NT2/D1 (cell line): ENCODE measurements around the gene OSBPL10.

Experiments
- DNase-seq: peaks from one replicate; pipeline ENCODE4 v3.0.0-alpha.2; 2011; ENCODE audit warnings: low read depth, low spot score
- H3K27me3 ChIP-seq: 2 replicates; pipeline ENCODE4 v1.6.0; 2011; ENCODE audit warnings: mild to moderate bottlenecking; ENCODE audit not compliant: insufficient read length, insufficient read depth
- H3K36me3 ChIP-seq: 2 replicates; pipeline ENCODE4 v1.6.1; 2011; ENCODE audit warnings: mild to moderate bottlenecking, low read length, mixed read lengths; ENCODE audit not compliant: insufficient read depth, insufficient read length
- H3K4me1 ChIP-seq: 2 replicates; pipeline ENCODE4 v1.5.1; 2011; ENCODE audit not compliant: insufficient read depth, insufficient read length
- H3K4me3 ChIP-seq: 2 replicates; pipeline ENCODE4 v1.5.1; 2011; ENCODE audit warnings: low read depth; ENCODE audit not compliant: insufficient read length
- H3K9ac ChIP-seq: 2 replicates; pipeline ENCODE4 v1.6.0; 2011; ENCODE audit warnings: low read depth; ENCODE audit not compliant: insufficient read length
- H3K9me3 ChIP-seq: 2 replicates; pipeline ENCODE4 v1.5.1; 2011; ENCODE audit warnings: mild to moderate bottlenecking, low read length; ENCODE audit not compliant: insufficient read depth
- SUZ12 ChIP-seq: IDR thresholded peaks from 2 replicates; pipeline ENCODE4 v1.6.1; 2011; ENCODE audit not compliant: insufficient read length, insufficient read depth; ENCODE audit errors: extremely low read depth
- YY1 ChIP-seq: IDR thresholded peaks from 2 replicates; pipeline ENCODE4 v1.6.1; 2011; ENCODE audit not compliant: insufficient read length, insufficient read depth
- ZNF274 ChIP-seq: IDR thresholded peaks from 2 replicates; pipeline ENCODE4 v1.6.1; 2011; ENCODE audit warnings: mild to moderate bottlenecking, low read depth, low read length

Gene OSBPL10

GRCh38 chr3:31733234-31733667, 247.8 kb downstream of the OSBPL10 start:
- H3K9ac ChIP-seq, result no peak overlapping the region
- DNase-seq, result no peak
- no peak for TF ChIP-seq SUZ12
- no peak for TF ChIP-seq ZNF274
- no peak for TF ChIP-seq YY1
- H3K9me3 ChIP-seq, result no peaks in the 10 kb centered on the region
- H3K4me1 ChIP-seq, result no peaks in the 10 kb centered on the region
- no peaks in the 10 kb centered on the region for H3K27me3 ChIP-seq
- peaks cover 10% of the 10 kb centered on the region for H3K36me3 ChIP-seq
- H3K4me3 ChIP-seq, result no peak overlapping the region

GRCh38 chr3:31732548-31732947, 248.5 kb downstream of the OSBPL10 start:
- no peak for TF ChIP-seq ZNF274
- no peak for TF ChIP-seq YY1
- TF ChIP-seq SUZ12, result no peak
- no peak for DNase-seq
- Histone ChIP-seq H3K36me3 (peaks cover 10% of the 10 kb centered on the region), H3K9ac (no peak overlapping the region), H3K27me3 (no peaks in the 10 kb centered on the region), H3K4me3 (no peak overlapping the region), H3K9me3 (no peaks in the 10 kb centered on the region), H3K4me1 (no peaks in the 10 kb centered on the region)

- peaks cover 10% of the 10 kb centered on the region for H3K36me3 ChIP-seq
- H3K27me3 ChIP-seq, result no peaks in the 10 kb centered on the region
- TF ChIP-seq ZNF274 (no peak), SUZ12 (no peak), YY1 (no peak)
- no peak overlapping the region for H3K9ac ChIP-seq
- no peaks in the 10 kb centered on the region for H3K9me3 ChIP-seq
- no peaks in the 10 kb centered on the region for H3K4me1 ChIP-seq
- no peak for DNase-seq
- H3K4me3 ChIP-seq, result no peak overlapping the region
Measured at GRCh38 chr3:31729573-31729972, 251.5 kb downstream of the OSBPL10 start.

GRCh38 chr3:31729082-31729481, 252.0 kb downstream of the OSBPL10 start:
- Histone ChIP-seq H3K27me3 (no peaks in the 10 kb centered on the region), H3K4me3 (no peak overlapping the region), H3K36me3 (peaks cover 10% of the 10 kb centered on the region), H3K9me3 (no peaks in the 10 kb centered on the region), H3K4me1 (no peaks in the 10 kb centered on the region), H3K9ac (no peak overlapping the region)
- DNase-seq, result no peak
- TF ChIP-seq SUZ12, result no peak
- no peak for TF ChIP-seq ZNF274
- no peak for TF ChIP-seq YY1

GRCh38 chr3:31728403-31728802, 252.7 kb downstream of the OSBPL10 start:
- Histone ChIP-seq H3K4me3 (no peak overlapping the region), H3K4me1 (no peaks in the 10 kb centered on the region), H3K27me3 (no peaks in the 10 kb centered on the region), H3K9me3 (no peaks in the 10 kb centered on the region), H3K9ac (no peak overlapping the region), H3K36me3 (peaks cover 10% of the 10 kb centered on the region)
- DNase-seq, result no peak
- no peak for TF ChIP-seq SUZ12
- no peak for TF ChIP-seq ZNF274
- TF ChIP-seq YY1, result no peak

- Histone ChIP-seq H3K4me3 (no peak overlapping the region), H3K9ac (no peak overlapping the region), H3K9me3 (no peaks in the 10 kb centered on the region), H3K36me3 (peaks cover 3% of the 10 kb centered on the region), H3K4me1 (no peaks in the 10 kb centered on the region), H3K27me3 (no peaks in the 10 kb centered on the region)
- TF ChIP-seq SUZ12, result no peak
- TF ChIP-seq ZNF274, result no peak
- TF ChIP-seq YY1, result no peak
- DNase-seq, result no peak
Measured at GRCh38 chr3:31725976-31726375, 255.1 kb downstream of the OSBPL10 start.

- Histone ChIP-seq H3K9me3 (no peaks in the 10 kb centered on the region), H3K36me3 (peaks cover 3% of the 10 kb centered on the region), H3K4me1 (no peaks in the 10 kb centered on the region), H3K27me3 (no peaks in the 10 kb centered on the region), H3K4me3 (no peak overlapping the region), H3K9ac (no peak overlapping the region)
- TF ChIP-seq SUZ12, result no peak
- TF ChIP-seq YY1, result no peak
- TF ChIP-seq ZNF274, result no peak
- DNase-seq, result no peak
Measured at GRCh38 chr3:31725568-31725967, 255.5 kb downstream of the OSBPL10 start.

- H3K9ac ChIP-seq, result no peak overlapping the region
- no peaks in the 10 kb centered on the region for H3K9me3 ChIP-seq
- no peaks in the 10 kb centered on the region for H3K27me3 ChIP-seq
- TF ChIP-seq ZNF274 (no peak), YY1 (no peak), SUZ12 (no peak)
- peaks cover 3% of the 10 kb centered on the region for H3K36me3 ChIP-seq
- H3K4me3 ChIP-seq, result no peak overlapping the region
- no peaks in the 10 kb centered on the region for H3K4me1 ChIP-seq
- DNase-seq, result no peak
Measured at GRCh38 chr3:31724651-31725050, 256.4 kb downstream of the OSBPL10 start.
